AG04450 (cell line): ENCODE results near the gene STRN3. TPM values are rescaled to one million over a fixed set of nuclear protein-coding genes. Genes with fewer than 3 reads are reported as not detected.

Source experiments
- CTCF ChIA-PET: fragments of 300-600, 350-600 bp; formaldehyde crosslinking; extraction: SDS; loops from one replicate; lab custom pipeline; 2022; ENCODE audit warnings: antibody characterized with exemption, inconsistent platforms; lab: Charles Lee
- POLR2A ChIA-PET: fragments of 350-600 bp; formaldehyde crosslinking; extraction: SDS; loops from one replicate; lab custom pipeline; 2021; ENCODE audit warnings: antibody characterized with exemption, inconsistent platforms; lab: Yijun Ruan, JAX
- DNase-seq: peaks from one replicate; pipeline ENCODE4 v3.0.0-alpha.2; 2011; ENCODE audit warnings: low read depth, low spot score
- H3K27ac ChIP-seq: one replicate; pipeline ENCODE4 v1.5.1; 2012; ENCODE audit warnings: low read depth, low read length, control low read depth
- H3K27me3 ChIP-seq: one replicate; pipeline ENCODE4 v1.6.0; 2012; ENCODE audit warnings: low read length; ENCODE audit not compliant: control insufficient read depth, insufficient read depth
- H3K4me3 ChIP-seq: 2 replicates; pipeline ENCODE4 v1.5.1; 2011; ENCODE audit warnings: mild to moderate bottlenecking, low read depth, low read length, control low read depth
- H3K9me3 ChIP-seq: 2 replicates; pipeline ENCODE4 v1.5.1; 2012; ENCODE audit warnings: low read length; ENCODE audit not compliant: control insufficient read depth, insufficient read depth
- CTCF ChIP-seq: IDR thresholded peaks from 2 replicates; pipeline ENCODE4 v1.5.1; 2011; ENCODE audit warnings: low read depth, low read length, control low read depth, inconsistent platforms
- polyA plus RNA-seq: library from polyadenylated mRNA; depleted of rRNA; stranded (reverse); fragments of >200 nt; gene quantifications from 2 replicates; pipeline ENCODE4 v1.2.3, GENCODE V29; 2011

Gene STRN3
- polyA plus RNA-seq, 1 experiment = 41.1 TPM

GRCh38 chr14:30868736-30869135 lies 157.4 kb downstream of the STRN3 start:
- TF ChIP-seq CTCF = no peak
- Histone ChIP-seq H3K27me3 (peaks cover 21% of the 10 kb centered on the region), H3K27ac (no peak overlapping the region)

GRCh38 chr14:30864934-30865333 lies 161.2 kb downstream of the STRN3 start:
- DNase-seq = no peak
- CTCF ChIA-PET = no interaction called here

More at GRCh38 chr14:30868736-30869135, 157.4 kb downstream of the STRN3 start:
- ChIA-PET CTCF (no interaction called here), POLR2A (no interaction called here)
- H3K4me3 ChIP-seq = no peak overlapping the region
- no peak for DNase-seq
- H3K9me3 ChIP-seq = no peaks in the 10 kb centered on the region

GRCh38 chr14:30861200-30861599 lies 165.0 kb downstream of the STRN3 start:
- Histone ChIP-seq H3K9me3 (no peaks in the 10 kb centered on the region), H3K4me3 (no peak overlapping the region), H3K27ac (no peak overlapping the region), H3K27me3 (peaks cover 8% of the 10 kb centered on the region)
- ChIA-PET CTCF (no interaction called here), POLR2A (no interaction called here)
- TF ChIP-seq CTCF = no peak
- DNase-seq = no peak

More at GRCh38 chr14:30864934-30865333, 161.2 kb downstream of the STRN3 start:
- TF ChIP-seq CTCF = no peak
- POLR2A ChIA-PET = no interaction called here
- Histone ChIP-seq H3K27me3 (peaks cover 10% of the 10 kb centered on the region), H3K4me3 (no peak overlapping the region), H3K9me3 (no peaks in the 10 kb centered on the region), H3K27ac (no peak overlapping the region)

GRCh38 chr14:30855345-30856037 lies 170.7 kb downstream of the STRN3 start:
- no peak for TF ChIP-seq CTCF
- no peak overlapping the region for H3K4me3 ChIP-seq
- ChIA-PET POLR2A (no interaction called here), CTCF (no interaction called here)
- no peak overlapping the region for H3K27ac ChIP-seq
- no peak for DNase-seq
- no peaks in the 10 kb centered on the region for H3K9me3 ChIP-seq
- H3K27me3 ChIP-seq = no peaks in the 10 kb centered on the region

GRCh38 chr14:30854492-30854891 lies 171.7 kb downstream of the STRN3 start:
- DNase-seq = no peak
- POLR2A ChIA-PET = no interaction called here
- no peak for TF ChIP-seq CTCF
- no peaks in the 10 kb centered on the region for H3K27me3 ChIP-seq
- no peak overlapping the region for H3K27ac ChIP-seq
- H3K9me3 ChIP-seq = no peaks in the 10 kb centered on the region
- CTCF ChIA-PET = interaction anchor here (0.6 to 0.7 kb wide), 2 partner anchors 13 to 31 kb away, joined by 3 to 4 read pairs; no protein-coding TSS in a partner anchor
- no peak overlapping the region for H3K4me3 ChIP-seq
